Fibroblast of peridontal ligament (primary cell): ENCODE data around the gene PDGFRA.
"Not testable (repeated sequence)": the region's sequence is repeated elsewhere in the genome, so short reads cannot be mapped to it uniquely, and the experiment has no call there.

Source experiments
- DNase-seq: peaks from one replicate; pipeline ENCODE4 v3.0.0-alpha.2; 2010; ENCODE audit errors: extremely low read depth

PDGFRA gene

GRCh38 chr4:54318904-54319303 is 89.8 kb downstream of the PDGFRA start:
- DNase-seq, result peak; percentile 58

DNA sequence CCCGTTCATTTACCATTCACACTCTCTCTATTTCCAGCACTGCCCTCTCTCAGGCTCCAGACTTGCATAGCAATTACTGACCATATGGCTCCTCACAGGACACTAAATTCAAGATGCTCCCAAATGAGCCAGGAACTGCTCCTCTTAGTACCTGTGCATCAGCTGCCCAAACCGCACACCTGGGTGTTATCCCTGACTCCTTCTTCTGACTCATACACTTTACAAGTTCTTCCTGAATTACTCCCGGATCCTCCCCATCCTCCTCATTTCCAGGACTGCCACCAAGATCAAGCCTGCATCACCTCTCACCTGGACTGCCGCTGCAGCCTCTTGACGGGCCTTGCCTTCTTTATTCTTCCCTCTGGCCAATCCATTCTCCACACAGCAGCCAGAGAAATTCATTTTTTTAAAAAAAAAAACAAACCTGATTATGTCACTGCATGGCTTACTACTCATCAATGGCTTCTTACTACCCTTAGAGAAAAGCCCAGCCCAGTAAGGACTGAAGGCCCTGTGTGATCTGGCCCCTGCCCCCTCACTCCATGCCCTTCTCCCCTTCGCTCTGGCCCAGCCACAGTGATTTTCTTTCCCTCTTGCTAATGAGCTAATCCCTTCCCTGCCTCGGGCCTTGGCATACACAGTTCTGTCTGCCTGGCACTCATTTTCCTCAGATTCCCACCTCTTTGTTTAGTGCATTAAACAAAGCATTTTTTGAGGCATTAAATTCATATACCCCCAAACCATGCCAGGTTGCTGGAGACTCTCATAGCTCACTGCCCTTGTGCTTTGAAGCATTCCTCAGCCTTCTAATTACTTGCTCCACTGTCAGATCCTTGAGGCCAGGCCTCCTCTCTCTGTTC is 92.0 kb downstream of the PDGFRA start:
- DNase-seq, result no peak

GRCh38 chr4:54322818-54323417 is 93.8 kb downstream of the PDGFRA start:
- DNase-seq, result peak; percentile 64

GRCh38 chr4:54330896-54331295 is 101.8 kb downstream of the PDGFRA start:
- DNase-seq, result no peak

DNA sequence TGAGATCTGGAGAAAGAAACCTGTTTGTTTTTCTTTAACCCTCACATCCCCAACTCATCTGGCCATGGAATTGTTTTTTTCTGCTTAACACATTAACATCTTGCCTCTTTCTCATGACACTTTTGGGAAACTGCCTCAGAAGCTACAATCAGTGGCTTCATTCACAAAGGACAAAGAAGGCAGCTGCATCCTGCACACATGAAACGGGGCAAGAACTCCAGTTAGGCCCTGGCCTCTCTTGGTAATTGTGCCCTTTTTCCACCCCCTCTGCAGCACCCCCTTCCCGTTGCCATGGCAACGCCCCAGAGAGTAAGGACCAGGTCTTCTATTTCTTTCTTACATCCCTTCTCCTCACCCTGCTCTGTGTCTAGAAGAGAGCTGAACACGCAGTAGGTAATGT is 103.4 kb downstream of the PDGFRA start:
- DNase-seq, result no peak

DNA sequence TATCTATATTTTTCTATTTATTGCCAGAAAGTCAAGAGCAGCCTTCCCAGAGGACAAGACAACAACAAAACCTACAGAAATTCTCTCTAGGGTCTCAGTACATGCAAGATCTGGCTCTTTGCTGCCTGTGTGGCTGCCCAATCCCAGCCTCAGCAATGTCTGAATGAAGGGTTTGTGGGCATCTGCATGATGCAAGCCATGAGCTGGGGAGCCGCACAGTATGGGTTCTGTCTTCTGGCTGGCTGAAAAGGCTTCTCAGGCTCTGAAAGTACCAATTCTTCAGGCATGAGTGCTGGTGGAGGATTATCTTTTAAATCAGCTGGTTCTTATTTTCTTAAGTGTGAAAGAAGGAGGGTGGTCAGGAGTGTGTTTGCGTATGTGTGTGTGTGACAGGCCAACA is 104.6 kb downstream of the PDGFRA start:
- no peak for DNase-seq

DNA sequence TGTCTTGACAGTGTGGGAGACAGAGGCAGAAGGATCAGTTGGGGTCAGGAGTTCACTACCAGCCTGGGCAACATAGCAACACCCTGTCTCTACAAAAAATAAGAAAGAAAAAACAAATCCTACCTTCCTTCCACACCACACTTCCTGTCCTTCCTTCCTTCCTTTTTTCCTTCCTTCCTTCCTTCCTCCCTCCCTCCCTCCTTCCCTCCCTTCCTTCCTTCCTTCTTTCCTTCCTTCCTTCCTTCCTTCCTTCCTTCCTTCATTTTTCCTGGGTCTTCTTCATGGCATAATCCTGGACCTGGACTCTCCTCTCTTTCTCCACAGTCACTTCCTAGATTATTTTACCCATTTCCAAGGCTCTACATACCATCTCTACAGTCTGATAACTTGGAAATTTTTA is 105.7 kb downstream of the PDGFRA start:
- not testable (repeated sequence) for DNase-seq

DNA sequence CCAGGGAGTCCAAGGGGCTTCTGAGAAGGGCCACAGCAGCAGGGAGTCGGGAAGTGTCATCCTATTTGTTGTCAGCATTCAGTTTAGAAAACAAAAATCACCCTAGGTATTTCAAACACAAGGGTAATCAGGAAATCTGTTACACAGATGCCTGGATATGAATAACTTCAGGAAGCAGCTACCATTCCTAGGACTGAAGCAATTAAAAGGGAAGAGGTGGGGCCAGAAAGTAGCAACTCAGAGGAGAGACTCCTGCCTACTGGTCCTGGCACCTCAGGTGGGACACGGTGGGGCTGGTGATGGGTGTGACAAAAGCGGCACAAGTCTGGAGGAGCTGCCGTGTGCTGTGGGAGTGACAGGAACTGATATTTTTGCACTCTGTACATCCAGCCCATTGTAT is 107.9 kb downstream of the PDGFRA start:
- DNase-seq, result no peak

- DNase-seq, result not testable (repeated sequence)
Observed at GRCh38 chr4:54342067-54342466, 113.0 kb downstream of the PDGFRA start.
